Spleen (tissue), 11 donors: ENCODE results near the gene RBMS3. TPM values are rescaled to one million over a fixed set of nuclear protein-coding genes. Genes with fewer than 3 reads are reported as not detected.

Experiments
- DNase-seq: peaks from one replicate; pipeline ENCODE4 v3.0.0-alpha.2; 2020
- H3K27ac ChIP-seq, 8 donors: fragments of 200-600 bp; sonication (generic) in 7 of 8; 1 replicate in 4 of 8; 2 replicates in 4 of 8; pipeline versions ENCODE4 v1.5.0 to v1.8.0; 2016 to 2021; ENCODE audit warnings: inconsistent platforms in 4 of 8, mild to moderate bottlenecking in 4 of 8, moderate library complexity in 1 of 8
- H3K27me3 ChIP-seq, 7 donors: fragments of 200-600 bp; sonication (generic) in 6 of 7; replicated peaks in 1 of 7; 1 replicate in 4 of 7; 2 replicates in 3 of 7; pipeline versions ENCODE4 v1.5.0 to v1.8.0; 2016 to 2021; ENCODE audit warnings: inconsistent platforms in 3 of 7, mild to moderate bottlenecking in 1 of 7
- H3K36me3 ChIP-seq, 6 donors: fragments of 200-600 bp; sonication (generic) in 5 of 6; 1 replicate in 4 of 6; 2 replicates in 2 of 6; pipeline versions ENCODE4 v1.5.0 to v1.8.0; 2016 to 2021; ENCODE audit warnings: inconsistent platforms in 2 of 6
- H3K4me1 ChIP-seq, 6 donors: fragments of 200-600 bp; sonication (generic) in 5 of 6; 1 replicate in 3 of 6; 2 replicates in 3 of 6; pipeline versions ENCODE4 v1.5.0 to v1.8.0; 2016 to 2021; ENCODE audit warnings: inconsistent platforms in 3 of 6
- H3K4me3 ChIP-seq, 8 donors: fragments of 200-600 bp; sonication (generic) in 7 of 8; 1 replicate in 4 of 8; 2 replicates in 4 of 8; pipeline versions ENCODE4 v1.5.0 to v1.8.0; 2016 to 2021; ENCODE audit warnings: inconsistent platforms in 4 of 8, mild to moderate bottlenecking in 4 of 8, moderate library complexity in 2 of 8
- H3K9me3 ChIP-seq, 8 donors: fragments of 200-600 bp; sonication (generic) in 7 of 8; 1 replicate in 4 of 8; 2 replicates in 4 of 8; pipeline versions ENCODE4 v1.5.0 to v1.8.0; 2016 to 2021; ENCODE audit warnings: inconsistent platforms in 4 of 8
- CTCF ChIP-seq, 11 experiments: fragments of 200-600 bp in 7 of 11; fragments of 450-650 bp in 4 of 11; sonication (generic) in 4 of 11; IDR thresholded peaks in 8 of 11; conservative IDR thresholded peaks in 3 of 11; 1 replicate in 7 of 11; 2 replicates in 4 of 11; pipeline versions ENCODE4 v1.4.0 to v1.8.0; 2016 to 2021; ENCODE audit warnings: antibody characterized with exemption in 11 of 11, inconsistent platforms in 4 of 11, mild to moderate bottlenecking in 1 of 11
- POLR2A ChIP-seq, 3 donors: fragments of 450-650 bp; IDR thresholded peaks; one replicate each; pipeline ENCODE4 v1.5.1; 2017; ENCODE audit warnings: antibody characterized with exemption in 3 of 3, mild to moderate bottlenecking in 1 of 3
- POLR2AphosphoS5 ChIP-seq, 3 donors: sonication (generic); formaldehyde crosslinking; IDR thresholded peaks; one replicate each; pipeline ENCODE4 v1.5.1; 2017; ENCODE audit warnings: antibody characterized with exemption in 3 of 3
- WGBS, 5 donors: extraction: QIAGEN DNeasy Blood & Tissue Kit in 3 of 5; methylation state at CpG; one replicate each; pipeline versions ENCODE4 v1.1.5 to v1.1.7; 2013 to 2018; 5-methylcytosine and 5-hydroxymethylcytosine counted together
- intact Hi-C: fragments of 100-400 bp; cut with DNase I; formaldehyde crosslinking; loops from one replicate; pipeline ENCODE4 v1.15.0; 2023; ENCODE audit warnings: low total_unique reads
- polyA plus RNA-seq, 3 donors: library from polyadenylated mRNA; stranded (reverse); fragments of 200-250 nt; gene quantifications; one replicate each; pipeline ENCODE4 v1.2.1, GENCODE V29; 2013
- total RNA-seq, 7 donors: library from RNA; depleted of rRNA in 3 of 7; stranded (reverse); fragments of >200 nt in 3 of 7; fragmentation: NEBNext Ultra II Directional in 4 of 7; extraction: Animal tissue kit (Norgen Biotek cat#: 25700) in 4 of 7; gene quantifications; one replicate each; pipeline versions ENCODE4 v1.1.0 to v1.2.1, GENCODE V29; 2016 to 2021
- donor health status: healthy with polysubstance abuse.
- donor health status: DM: no; HTN: no; CAD: no; lungs with moderate emphysema.
- donor health status: DM: no; HTN: no; CAD: no.
- donor health status: Bipolar disorder and iron deficiency.
- donor health status: healthy.
- donor health status: DM: no; HTN: no; CAD: no.
- donor health status: DM: yes; HTN: yes; CAD: no.

RBMS3 gene
- total and polyA plus RNA-seq, 10 donors: 2.6 to 81.9 (median 52.5) TPM

DNA sequence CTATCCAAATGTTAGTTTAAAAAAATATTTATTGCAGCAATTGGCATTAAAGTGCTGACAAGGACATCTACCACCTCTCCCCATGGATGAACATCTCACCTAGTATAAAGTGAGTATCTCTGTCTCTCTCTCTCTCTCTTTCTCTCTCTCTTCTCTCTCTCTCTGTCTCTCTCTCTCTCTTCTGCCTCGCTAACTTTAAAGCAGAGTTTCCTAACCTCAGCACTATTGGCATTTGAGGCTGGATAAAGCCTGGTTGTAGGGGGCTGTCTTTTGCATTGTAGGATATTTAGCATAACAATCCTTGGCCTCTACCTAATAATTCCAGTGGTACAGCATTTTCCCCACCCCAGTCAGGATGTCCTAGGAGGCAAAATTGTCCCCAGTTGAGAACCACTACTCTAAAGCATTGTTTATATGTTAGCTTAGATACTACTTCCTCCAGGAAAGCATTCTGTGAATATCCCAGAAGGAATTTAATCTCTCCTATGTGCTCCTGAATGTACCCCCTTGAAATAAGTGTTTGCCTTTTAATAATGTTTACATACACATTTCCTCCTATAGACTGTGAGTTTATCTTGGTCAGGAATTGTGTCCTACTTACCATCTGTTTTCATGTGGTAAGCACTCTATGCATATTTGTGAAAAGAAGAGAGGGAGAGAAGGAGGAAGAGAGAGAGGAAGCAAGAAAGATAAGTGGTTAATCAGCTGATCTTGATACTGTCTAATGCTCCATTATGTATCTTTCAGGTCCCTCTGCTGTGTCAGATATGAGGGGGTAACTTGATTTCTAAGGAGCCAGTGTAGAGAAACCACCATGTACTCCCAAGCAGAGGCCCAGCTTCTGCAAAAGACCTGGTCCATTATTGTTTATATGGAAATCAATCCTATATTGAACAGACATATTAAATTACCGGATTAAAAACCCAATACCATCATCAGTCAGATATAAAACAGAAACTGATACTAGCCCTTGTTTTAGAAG lies 346.6 kb downstream of the RBMS3 start:
- no peak for TF ChIP-seq POLR2A (IDR thresholded peaks at IDR 0.05)
- intact Hi-C loops: no loop called here
- WGBS, 5 donors: 81 to 89% (median 84%) methylated on average over 2 of the region's 2 CpGs
- Histone ChIP-seq H3K9me3 (no peaks in the 10 kb centered on the region), H3K27ac (no peak overlapping the region), H3K4me3 (no peak overlapping the region), H3K27me3 (no peaks in the 10 kb centered on the region), H3K4me1 (no peaks in the 10 kb centered on the region), H3K36me3 (no peaks in the 10 kb centered on the region)
- DNase-seq: no peak

DNA sequence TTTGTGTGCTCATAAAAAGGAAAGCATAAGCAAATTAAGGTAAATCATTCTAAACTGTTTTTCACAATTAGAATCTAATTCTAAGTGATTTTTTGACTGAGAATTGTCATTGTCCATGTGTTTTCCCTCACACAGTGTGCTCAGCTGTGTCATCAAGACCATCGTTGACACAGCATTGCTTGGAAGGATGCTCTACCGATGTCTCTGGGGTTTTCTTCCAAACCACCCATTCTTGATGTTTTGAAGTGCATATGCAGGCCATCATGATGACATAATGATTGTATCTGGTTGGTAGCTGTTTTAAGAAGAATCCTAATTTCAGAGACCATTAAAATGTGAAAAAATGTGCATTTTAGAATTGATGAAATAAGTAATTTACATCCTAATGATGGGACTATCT lies 347.9 kb downstream of the RBMS3 start:
- TF ChIP-seq POLR2AphosphoS5 (IDR thresholded peaks at IDR 0.05): no peak
- no peak for TF ChIP-seq CTCF (IDR thresholded peaks at IDR 0.05 in 8 of 11, conservative IDR thresholded peaks at IDR 0.05 in 3 of 11)
- no peak for TF ChIP-seq POLR2A (IDR thresholded peaks at IDR 0.05)
- Histone ChIP-seq H3K9me3 (no peaks in the 10 kb centered on the region), H3K27me3 (no peaks in the 10 kb centered on the region), H3K36me3 (no peaks in the 10 kb centered on the region), H3K27ac (no peak overlapping the region), H3K4me1 (no peaks in the 10 kb centered on the region), H3K4me3 (no peak overlapping the region)
- intact Hi-C loops: no loop called here
- WGBS, 5 donors: 64 to 82% (median 77%) methylated on average over 2 of the region's 2 CpGs
- no peak for DNase-seq

DNA sequence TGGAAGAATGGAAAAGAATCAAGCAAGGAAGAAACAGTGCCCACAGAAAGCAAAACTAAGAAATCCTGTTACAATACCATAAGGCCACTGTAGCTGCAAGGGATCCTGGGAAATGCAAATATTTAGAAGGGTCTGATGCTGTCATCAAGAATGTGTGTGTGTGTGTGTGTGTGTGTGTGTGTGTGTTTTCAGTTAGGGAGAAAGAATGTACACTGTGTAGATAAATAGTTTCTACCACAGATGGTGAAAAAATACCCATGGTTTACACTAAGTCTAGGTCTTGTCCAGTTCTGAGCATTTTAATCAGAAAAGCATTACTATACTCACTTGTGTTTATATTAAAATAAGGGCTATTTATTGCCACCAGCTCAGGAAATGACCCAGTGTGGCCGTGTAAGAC lies 355.0 kb downstream of the RBMS3 start:
- Histone ChIP-seq H3K27ac (no peak overlapping the region), H3K4me1 (no peaks in the 10 kb centered on the region), H3K27me3 (no peaks in the 10 kb centered on the region), H3K36me3 (no peaks in the 10 kb centered on the region), H3K9me3 (peaks cover 0 to 7% (median 2%) of the 10 kb centered on the region in 8 donors), H3K4me3 (no peak overlapping the region)
- TF ChIP-seq POLR2A (IDR thresholded peaks at IDR 0.05) (no peak), POLR2AphosphoS5 (IDR thresholded peaks at IDR 0.05) (no peak), CTCF (IDR thresholded peaks at IDR 0.05 in 8 of 11, conservative IDR thresholded peaks at IDR 0.05 in 3 of 11) (no peak)
- intact Hi-C loops: no loop called here
- no peak for DNase-seq
- 41 to 63% (median 50%) methylated on average over 1 of the region's 1 CpG for WGBS, 5 donors

DNA sequence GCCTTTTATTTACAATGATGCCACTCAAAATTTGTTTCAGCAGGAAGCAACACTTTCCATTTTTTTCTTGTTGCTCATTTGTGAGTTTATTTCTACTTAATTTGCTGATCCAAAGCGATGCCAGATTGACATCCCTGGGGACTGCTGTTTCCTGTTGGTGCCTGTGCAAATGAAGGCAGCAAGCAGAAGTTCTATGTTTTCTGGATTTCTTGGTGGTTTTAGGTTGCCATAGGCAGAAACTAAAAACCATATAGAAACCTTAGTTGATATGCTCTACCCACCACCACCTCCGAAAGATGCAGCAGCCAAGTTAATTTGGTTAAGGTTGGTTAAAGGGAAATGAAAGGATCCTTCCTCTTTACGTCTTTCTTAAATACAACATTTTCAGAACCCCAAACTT lies 356.2 kb downstream of the RBMS3 start:
- no peak for TF ChIP-seq POLR2AphosphoS5 (IDR thresholded peaks at IDR 0.05)
- no peak for TF ChIP-seq CTCF (IDR thresholded peaks at IDR 0.05 in 8 of 11, conservative IDR thresholded peaks at IDR 0.05 in 3 of 11)
- no peak for TF ChIP-seq POLR2A (IDR thresholded peaks at IDR 0.05)
- Histone ChIP-seq H3K4me3 (no peak overlapping the region), H3K36me3 (no peaks in the 10 kb centered on the region), H3K4me1 (no peaks in the 10 kb centered on the region), H3K27ac (no peak overlapping the region), H3K9me3 (peaks cover 0 to 7% (median 2%) of the 10 kb centered on the region in 8 donors), H3K27me3 (no peaks in the 10 kb centered on the region)
- DNase-seq: no peak
- 56 to 79% (median 74%) methylated on average over 3 of the region's 3 CpGs for WGBS, 5 donors
- intact Hi-C loops: no loop called here
